Left cardiac atrium (tissue), 4 donors: Measurements from ENCODE around the gene ETNK1. TPM values are rescaled to one million over a fixed set of nuclear protein-coding genes. Genes with fewer than 3 reads are reported as not detected.

Source experiments
- ATAC-seq, 2 donors: fragments of 200-7000 bp; cut with Tn5 transposase; one replicate each; pipeline ENCODE4 v1.9.1; 2020; ENCODE audit warnings: mild to moderate bottlenecking in 2 of 2, moderate library complexity in 2 of 2
- DNase-seq: peaks from one replicate; pipeline ENCODE4 v3.0.0-alpha.2; 2020
- intact Hi-C, 2 donors: fragments of 100-400 bp; cut with DNase I; formaldehyde crosslinking; loops; one replicate each; pipeline versions ENCODE4 v1.14.1 to v1.15.1; 2022 to 2023
- total RNA-seq, 2 donors: library from RNA; stranded (reverse); fragmentation: NEBNext Ultra II Directional; extraction: Animal tissue kit (Norgen Biotek cat#: 25700); gene quantifications; one replicate each; pipeline ENCODE4 v1.2.1, GENCODE V29; 2021
- donor health status: DM: no; HTN: yes; CAD: no.
- donor health status: DM: no; HTN: yes; CAD: no; lungs with severe emphysema.
- donor health status: DM: yes; HTN: yes; CAD: no.
- donor health status: Dilated cardiomyopathy.

Gene ETNK1
- total RNA-seq, 2 donors from 2014 or later, result 22.8 to 28.5 TPM

DNA sequence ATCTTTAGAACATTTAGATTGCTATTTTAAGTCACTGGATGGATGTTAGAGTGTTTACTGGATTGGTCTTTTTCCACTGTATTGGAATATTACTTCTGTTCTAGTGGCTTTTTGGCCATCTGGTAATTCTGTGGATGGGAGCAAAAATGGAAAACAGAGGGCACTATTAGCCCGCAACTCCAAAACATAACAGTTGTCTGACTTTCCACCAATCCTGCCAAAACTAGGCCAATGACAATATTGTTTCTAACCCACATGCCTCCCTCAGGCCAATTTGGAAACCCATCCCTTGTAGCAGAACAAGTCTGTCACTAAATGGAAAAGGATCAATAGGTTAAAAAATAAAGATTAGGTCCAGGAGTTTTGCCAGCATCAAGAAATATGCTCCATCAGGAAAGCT is 97.8 kb downstream of the ETNK1 start:
- DNase-seq (no peak), ATAC-seq (no peak)
- intact Hi-C loops, result no loop called here

DNA sequence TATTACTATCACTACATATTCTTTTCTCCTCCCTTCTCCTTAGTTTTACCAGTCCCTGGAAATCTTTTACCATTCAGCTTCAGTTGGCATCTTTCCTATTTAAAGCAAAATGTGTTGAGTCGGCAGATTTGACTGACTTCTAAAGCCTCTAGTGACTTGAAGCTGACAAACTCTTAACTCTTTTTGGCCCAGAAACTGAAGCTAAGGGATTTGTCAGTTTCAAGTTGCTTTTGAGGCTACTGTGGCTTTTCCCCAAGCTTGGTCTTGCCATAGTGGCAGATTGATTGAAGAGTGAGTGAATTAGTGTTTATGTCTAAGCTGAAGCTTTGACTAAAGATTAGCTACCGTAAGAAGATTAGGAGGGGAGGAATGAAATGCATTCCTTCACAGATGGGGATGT is 104.0 kb downstream of the ETNK1 start:
- intact Hi-C loops, result no loop called here
- DNase-seq (no peak), ATAC-seq (peak in 1 of 2 donors; percentile 41)

DNA sequence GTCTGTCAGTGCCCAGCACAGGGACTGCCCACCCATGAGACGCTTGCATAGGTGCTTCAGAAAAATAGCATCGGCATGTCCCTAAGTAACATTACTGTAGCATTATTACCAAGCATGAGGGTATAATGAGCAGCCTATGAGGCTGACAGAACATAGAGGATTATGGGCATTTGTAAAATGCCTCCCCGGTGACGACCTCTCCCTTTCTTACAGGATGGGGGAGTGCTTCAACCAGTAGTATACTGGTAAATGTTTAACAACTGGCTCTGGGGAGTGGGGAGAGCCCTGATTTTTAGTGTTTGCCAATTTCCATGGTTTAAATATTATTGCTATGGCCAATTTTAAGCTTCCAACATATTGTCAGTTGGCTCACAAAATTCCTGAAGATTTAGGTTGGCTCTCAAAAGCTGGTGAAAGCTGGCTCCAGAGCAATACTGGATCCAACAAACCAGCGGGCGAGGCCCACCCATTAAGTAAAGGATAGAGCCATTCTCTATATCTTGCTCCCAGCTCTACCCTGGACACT is 104.5 kb downstream of the ETNK1 start:
- no peak for ATAC-seq
- intact Hi-C loops, result no loop called here

DNA sequence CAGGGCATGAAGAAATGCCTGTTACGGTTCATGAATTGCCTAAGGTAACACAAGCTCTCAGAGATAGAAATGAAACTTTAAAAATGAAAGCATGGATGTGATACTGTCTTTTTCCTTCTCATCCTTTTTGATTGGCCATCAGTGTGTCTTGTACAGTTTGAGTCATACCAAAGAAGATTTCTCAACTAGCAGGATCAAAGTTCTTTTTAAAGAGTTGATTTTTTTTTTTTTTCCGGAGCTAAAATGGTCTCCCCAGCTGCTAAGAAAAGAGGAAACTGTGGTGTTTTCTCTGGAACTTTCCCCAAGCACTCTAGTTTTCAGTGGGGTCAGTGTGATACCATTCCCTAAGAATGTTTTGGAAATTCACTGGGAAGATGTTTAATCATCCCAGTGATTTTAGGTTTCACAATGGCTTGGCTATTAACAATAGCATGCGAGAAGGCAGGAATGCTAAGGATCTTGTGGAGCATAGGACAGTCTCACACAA is 105.0 kb downstream of the ETNK1 start:
- intact Hi-C loops, result no loop called here
- DNase-seq (no peak), ATAC-seq (peak; percentile 59 to 87)

More for the DNA sequence above, 104.5 kb downstream of the ETNK1 start:
- no peak for DNase-seq

DNA sequence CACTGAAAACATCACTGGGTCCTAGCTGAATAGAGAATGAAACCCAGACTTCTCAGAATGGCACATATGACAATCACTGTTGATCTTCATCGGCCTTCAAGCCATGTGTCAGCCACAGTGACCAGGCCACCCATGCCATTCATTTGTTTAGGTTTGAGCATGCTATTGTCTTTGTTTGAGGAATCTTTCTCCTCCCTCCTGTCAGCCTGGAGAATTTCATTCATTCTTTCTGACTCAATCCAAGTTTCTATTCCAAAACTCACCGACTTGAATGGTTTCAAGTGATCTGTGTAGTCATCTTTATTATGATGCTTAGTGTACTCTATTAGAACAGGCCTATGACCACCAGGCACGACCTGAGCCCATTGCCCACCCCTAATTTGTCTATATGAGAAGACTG is 106.3 kb downstream of the ETNK1 start:
- ATAC-seq, result no peak
- intact Hi-C loops, result no loop called here
- DNase-seq, result no peak

DNA sequence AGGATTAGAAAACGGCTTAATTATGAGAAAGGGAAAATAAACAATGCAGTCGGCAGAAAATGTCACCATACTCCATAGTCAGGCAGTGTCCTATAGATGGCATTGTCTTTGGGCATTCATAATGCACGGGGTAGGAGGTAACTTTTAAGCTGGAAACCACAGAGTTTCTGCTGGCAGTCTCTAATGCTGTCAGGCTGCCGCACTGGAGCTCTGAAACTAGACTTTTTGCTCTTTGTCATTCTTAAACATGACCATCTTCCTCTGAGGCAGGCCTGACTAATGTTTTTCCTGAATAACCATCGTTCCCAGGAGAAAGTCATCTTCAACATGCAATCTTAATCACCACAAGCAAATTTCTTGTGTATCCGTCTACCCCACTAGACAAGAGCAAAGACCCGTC is 108.8 kb downstream of the ETNK1 start:
- no peak for DNase-seq
- intact Hi-C loops, result no loop called here
- no peak for ATAC-seq

DNA sequence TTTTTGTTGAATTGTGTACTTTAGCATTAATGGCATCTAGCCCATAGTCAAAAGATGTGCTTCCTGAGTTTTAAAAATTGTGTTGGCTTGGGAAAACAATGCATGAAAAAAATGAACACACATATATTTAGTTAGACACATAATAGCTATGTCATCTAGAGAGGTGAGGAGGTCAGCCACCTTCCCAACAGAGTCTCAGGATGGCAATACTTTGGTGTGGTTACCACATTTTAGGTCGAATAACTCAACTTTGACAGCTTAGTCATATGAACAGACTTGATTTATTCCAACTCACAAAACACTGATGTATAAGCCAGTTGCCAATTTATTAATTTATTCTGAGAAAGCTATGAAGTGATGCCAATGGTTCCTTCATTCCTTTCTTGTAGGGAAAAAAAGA is 114.0 kb downstream of the ETNK1 start:
- ATAC-seq, result no peak
- DNase-seq, result no peak
- intact Hi-C loops, result no loop called here

Other genes with a start within 250 kb of the ETNK1 start
- gene C2CD5, start 80.6 kb upstream of the ETNK1 start, total RNA-seq, result 10 to 100 TPM; 18.4 to 22.8 TPM